ENCODE results near the gene FBXO31. TPM values are rescaled to one million over a fixed set of nuclear protein-coding genes. Genes with fewer than 3 reads are reported as not detected.
A peak's percentile ranks its signal among the peaks of the same experiment; 100 is the strongest.

The FBXO31 gene
- total and polyA plus RNA-seq, 2 of the 8 experiments (the other 6 are each of a cell fraction or from before 2014, with no cell fraction given), result 8.3 to 21.6 TPM

DNA sequence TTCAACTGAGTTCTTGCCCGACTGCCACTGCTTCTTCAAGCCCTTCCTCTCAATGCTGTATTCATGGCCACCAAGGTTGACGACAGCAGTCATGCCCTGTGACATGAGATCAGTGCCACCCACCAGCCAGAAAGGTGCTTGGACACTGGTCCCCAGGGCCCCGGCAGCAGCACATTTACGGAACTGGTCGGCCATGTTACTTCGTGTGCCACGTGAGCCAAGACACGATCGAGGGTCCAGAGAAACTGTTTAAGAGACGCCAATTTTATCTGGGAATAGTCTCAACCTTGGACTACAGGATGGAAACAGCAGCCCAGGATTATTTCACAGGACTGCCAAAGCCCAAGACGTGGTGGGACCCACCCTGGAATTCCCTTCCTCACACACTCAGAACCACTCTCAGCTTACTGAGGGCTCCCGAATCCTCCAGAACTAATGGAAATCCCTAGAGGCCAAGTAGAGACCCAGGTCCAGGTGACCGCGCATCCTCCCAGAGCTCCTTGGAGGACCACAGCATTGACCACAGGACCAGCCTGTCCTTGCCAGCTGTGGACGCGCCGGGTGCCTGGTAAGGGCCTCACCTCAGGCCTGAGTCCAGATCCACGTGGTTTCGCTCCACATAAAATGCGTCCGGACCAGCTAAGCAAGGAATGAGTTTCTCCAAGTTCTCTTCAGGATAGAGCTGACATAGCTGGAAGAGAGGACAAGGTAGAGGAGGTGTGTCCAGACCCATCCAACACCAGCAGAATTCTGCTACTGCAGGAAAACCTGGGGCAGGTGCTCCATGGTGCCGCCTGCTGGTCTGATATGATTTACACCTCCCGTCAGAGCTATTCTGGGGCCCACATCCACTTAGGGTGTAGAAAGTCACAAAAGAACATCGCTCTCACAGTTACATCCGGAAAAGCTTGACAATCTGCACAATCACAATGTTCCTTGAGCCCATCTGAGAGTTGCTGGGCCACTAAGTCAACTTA lies 36.7 kb upstream of the FBXO31 start (continued):
- TF ChIP-seq, protein P1, sequence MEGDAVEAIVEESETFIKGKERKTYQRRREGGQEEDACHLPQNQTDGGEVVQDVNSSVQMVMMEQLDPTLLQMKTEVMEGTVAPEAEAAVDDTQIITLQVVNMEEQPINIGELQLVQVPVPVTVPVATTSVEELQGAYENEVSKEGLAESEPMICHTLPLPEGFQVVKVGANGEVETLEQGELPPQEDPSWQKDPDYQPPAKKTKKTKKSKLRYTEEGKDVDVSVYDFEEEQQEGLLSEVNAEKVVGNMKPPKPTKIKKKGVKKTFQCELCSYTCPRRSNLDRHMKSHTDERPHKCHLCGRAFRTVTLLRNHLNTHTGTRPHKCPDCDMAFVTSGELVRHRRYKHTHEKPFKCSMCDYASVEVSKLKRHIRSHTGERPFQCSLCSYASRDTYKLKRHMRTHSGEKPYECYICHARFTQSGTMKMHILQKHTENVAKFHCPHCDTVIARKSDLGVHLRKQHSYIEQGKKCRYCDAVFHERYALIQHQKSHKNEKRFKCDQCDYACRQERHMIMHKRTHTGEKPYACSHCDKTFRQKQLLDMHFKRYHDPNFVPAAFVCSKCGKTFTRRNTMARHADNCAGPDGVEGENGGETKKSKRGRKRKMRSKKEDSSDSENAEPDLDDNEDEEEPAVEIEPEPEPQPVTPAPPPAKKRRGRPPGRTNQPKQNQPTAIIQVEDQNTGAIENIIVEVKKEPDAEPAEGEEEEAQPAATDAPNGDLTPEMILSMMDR (IDR thresholded peaks at IDR 0.05; ENCODE audit: control extremely low read depth in 1 of 3, insufficient read depth in 1 of 3, low read depth in 1 of 3, low read length in 3 of 3), result peak; percentile 43 to 63 (median 63)

All from H1 (cell line).